CD14-positive monocyte (primary cell): Measurements from ENCODE around the gene MECP2. TPM values are rescaled to one million over a fixed set of nuclear protein-coding genes. Genes with fewer than 3 reads are reported as not detected.
A peak's percentile ranks its signal among the peaks of the same experiment; 100 is the strongest.

Experiments
- DNase-seq, 3 donors: peaks; one replicate each; pipeline ENCODE4 v3.0.0-alpha.2; 2011 to 2022
- H2AFZ ChIP-seq: 2 replicates; pipeline ENCODE4 v1.6.0; 2012; ENCODE audit warnings: mild to moderate bottlenecking, low read depth, low read length, inconsistent platforms; ENCODE audit not compliant: insufficient read depth, poor library complexity, severe bottlenecking
- H3K27ac ChIP-seq, 2 donors: 1 replicate in 1 of 2; 2 replicates in 1 of 2; pipeline ENCODE4 v1.5.1; 2012 to 2013; ENCODE audit warnings: low read length in 2 of 2, control low read depth in 1 of 2, inconsistent platforms in 1 of 2, low read depth in 1 of 2, mild to moderate bottlenecking in 1 of 2
- H3K27me3 ChIP-seq, 2 donors: one replicate each; pipeline versions ENCODE4 v1.6.0 to v1.6.1; 2011 to 2013; ENCODE audit warnings: low read length in 2 of 2; ENCODE audit not compliant: control insufficient read depth in 2 of 2, insufficient read depth in 2 of 2
- H3K36me3 ChIP-seq, 2 donors: replicated peaks in 1 of 2; 1 replicate in 1 of 2; 2 replicates in 1 of 2; pipeline versions ENCODE4 v1.5.1 to v1.6.1; 2012 to 2013; ENCODE audit warnings: low read length in 2 of 2, control low read depth in 1 of 2, inconsistent platforms in 1 of 2, mild to moderate bottlenecking in 1 of 2; ENCODE audit not compliant: insufficient read depth in 2 of 2, control insufficient read depth in 1 of 2
- H3K4me1 ChIP-seq, 2 donors: 1 replicate in 1 of 2; 2 replicates in 1 of 2; pipeline versions ENCODE4 v1.5.1 to v1.6.1; 2012 to 2013; ENCODE audit warnings: low read length in 2 of 2, control low read depth in 1 of 2, inconsistent platforms in 1 of 2, mild to moderate bottlenecking in 1 of 2, moderate library complexity in 1 of 2; ENCODE audit not compliant: insufficient read depth in 2 of 2, control insufficient read depth in 1 of 2
- H3K4me2 ChIP-seq: replicated peaks from 2 replicates; pipeline ENCODE3; 2012; ENCODE audit warnings: low read length, moderate library complexity, mild to moderate bottlenecking; ENCODE audit not compliant: poor library complexity, severe bottlenecking; ENCODE audit errors: extremely low read depth
- H3K4me3 ChIP-seq, 3 experiments: fragments of 200-600 bp in 1 of 3; sonication (generic) in 1 of 3; replicated peaks in 1 of 3; 1 replicate in 2 of 3; 2 replicates in 1 of 3; pipeline ENCODE4 v1.5.1; 2011 to 2013; ENCODE audit warnings: low read length in 3 of 3, mild to moderate bottlenecking in 3 of 3, control low read depth in 2 of 3, low read depth in 2 of 3, inconsistent platforms in 1 of 3, moderate library complexity in 1 of 3
- H3K79me2 ChIP-seq: 2 replicates; pipeline ENCODE4 v1.6.0; 2012; ENCODE audit warnings: mild to moderate bottlenecking, control low read depth, inconsistent platforms, low read length, moderate library complexity; ENCODE audit not compliant: insufficient read depth
- H3K9ac ChIP-seq: 2 replicates; pipeline ENCODE4 v1.6.0; 2017; ENCODE audit warnings: low read length, mild to moderate bottlenecking; ENCODE audit not compliant: insufficient read depth, poor library complexity, severe bottlenecking
- H3K9me3 ChIP-seq, 2 donors: replicated peaks in 1 of 2; 1 replicate in 1 of 2; 2 replicates in 1 of 2; pipeline versions ENCODE4 v1.5.1 to v1.6.1; 2012 to 2013; ENCODE audit warnings: low read length in 2 of 2, control low read depth in 1 of 2; ENCODE audit not compliant: control insufficient read depth in 1 of 2, insufficient read depth in 1 of 2
- H4K20me1 ChIP-seq: 2 replicates; pipeline ENCODE4 v1.6.0; 2012; ENCODE audit warnings: mild to moderate bottlenecking, low read length, control low read depth, moderate library complexity; ENCODE audit not compliant: insufficient read depth
- H3K27ac Mint-ChIP-seq, 7 donors: one replicate each; pipeline ENCODE4 v1.8.0; 2020; ENCODE audit warnings: mild to moderate bottlenecking in 7 of 7, mixed read lengths in 7 of 7, moderate library complexity in 6 of 7, inconsistent platforms in 2 of 7
- H3K27me3 Mint-ChIP-seq, 3 donors: one replicate each; pipeline ENCODE4 v1.8.0; 2021 to 2022; ENCODE audit warnings: low read depth in 3 of 3, mild to moderate bottlenecking in 3 of 3, mixed read lengths in 3 of 3, moderate library complexity in 3 of 3, inconsistent platforms in 1 of 3
- H3K36me3 Mint-ChIP-seq, 2 donors: one replicate each; pipeline ENCODE4 v1.8.0; 2020; ENCODE audit warnings: mixed read lengths in 2 of 2, inconsistent platforms in 1 of 2, mild to moderate bottlenecking in 1 of 2
- H3K4me1 Mint-ChIP-seq: one replicate; pipeline ENCODE4 v1.8.0; 2020; ENCODE audit warnings: mild to moderate bottlenecking, mixed read lengths
- H3K4me3 Mint-ChIP-seq, 2 donors: one replicate each; pipeline ENCODE4 v1.8.0; 2020; ENCODE audit warnings: mild to moderate bottlenecking in 2 of 2, mixed read lengths in 2 of 2, moderate library complexity in 1 of 2
- H3K9me3 Mint-ChIP-seq, 7 donors: one replicate each; pipeline ENCODE4 v1.8.0; 2020 to 2022; ENCODE audit warnings: mixed read lengths in 7 of 7, mild to moderate bottlenecking in 6 of 7, moderate library complexity in 6 of 7, inconsistent platforms in 2 of 7
- CTCF ChIP-seq: fragments of 200-600 bp; IDR thresholded peaks from one replicate; pipeline ENCODE4 v1.8.0; 2022; ENCODE audit warnings: antibody characterized with exemption, mild to moderate bottlenecking
- WGBS: methylation state at CpG from one replicate; pipeline ENCODE4 v1.1.5; 2013; ENCODE audit warnings: missing lambda C conversion rate; ENCODE audit not compliant: insufficient coverage; 5-methylcytosine and 5-hydroxymethylcytosine counted together
- intact Hi-C, 2 donors: fragments of 100-400 bp; cut with micrococcal nuclease; formaldehyde crosslinking; loops; one replicate each; pipeline versions ENCODE4 v1.15.0 to v1.15.1; 2023
- polyA plus RNA-seq, 3 donors: library from polyadenylated mRNA; depleted of rRNA in 1 of 3; unstranded in 2 of 3; stranded (reverse) in 1 of 3; fragments of 300-500 nt in 2 of 3; fragments of >200 nt in 1 of 3; fragmentation: Illumina TruSeq in 2 of 3; gene quantifications; 1 replicate in 2 of 3; 2 replicates in 1 of 3; pipeline ENCODE4 v1.2.3, GENCODE V29; 2012 to 2021

MECP2 gene
- polyA plus RNA-seq, 3 donors, result 5.2 to 21.2 (median 9.6) TPM

GRCh38 chrX:154030715-154031305 lies 66.7 kb downstream of the MECP2 start:
- H3K36me3 Mint-ChIP-seq, result peaks cover 52 to 73% of the 10 kb centered on the region in 2 donors
- no peaks in the 10 kb centered on the region for H3K4me1 Mint-ChIP-seq
- no peak for TF ChIP-seq CTCF
- no peak for DNase-seq
- Histone ChIP-seq H3K9me3 (peaks cover 0 to 6% of the 10 kb centered on the region in 2 donors), H3K36me3 (peaks cover 41 to 86% of the 10 kb centered on the region in 2 donors), H4K20me1 (peaks cover 51% of the 10 kb centered on the region), H3K4me2 (no peak overlapping the region), H3K79me2 (peaks cover 24% of the 10 kb centered on the region), H3K4me3 (no peak overlapping the region), H3K4me1 (no peaks in the 10 kb centered on the region), H2AFZ (no peak overlapping the region), H3K9ac (no peak overlapping the region), H3K27me3 (no peaks in the 10 kb centered on the region), H3K27ac (no peak overlapping the region)
- intact Hi-C loops, result no loop called here
- H3K27ac Mint-ChIP-seq, result peak overlapping the region in 1 of 7 donors; percentile 37
- peaks cover 0 to 50% (median 0%) of the 10 kb centered on the region in 3 donors for H3K27me3 Mint-ChIP-seq
- peaks cover 0 to 8% (median 0%) of the 10 kb centered on the region in 7 donors for H3K9me3 Mint-ChIP-seq
- no peak overlapping the region for H3K4me3 Mint-ChIP-seq
- WGBS, result 92% methylated on average over 13 of the region's 29 CpGs

- Histone ChIP-seq H3K4me1 (no peaks in the 10 kb centered on the region), H3K79me2 (peaks cover 22% of the 10 kb centered on the region), H3K4me2 (no peak overlapping the region), H3K4me3 (no peak overlapping the region), H3K36me3 (peaks cover 41 to 84% of the 10 kb centered on the region in 2 donors), H3K9me3 (peaks cover 0 to 6% of the 10 kb centered on the region in 2 donors), H4K20me1 (peaks cover 53% of the 10 kb centered on the region), H3K9ac (no peak overlapping the region), H2AFZ (no peak overlapping the region), H3K27me3 (no peaks in the 10 kb centered on the region), H3K27ac (no peak overlapping the region)
- Mint-ChIP-seq H3K27ac (peak overlapping the region in 1 of 7 donors; percentile 62), H3K36me3 (peaks cover 52 to 69% of the 10 kb centered on the region in 2 donors), H3K9me3 (peaks cover 0 to 8% (median 0%) of the 10 kb centered on the region in 7 donors), H3K27me3 (peaks cover 0 to 56% (median 0%) of the 10 kb centered on the region in 3 donors), H3K4me3 (no peak overlapping the region), H3K4me1 (no peaks in the 10 kb centered on the region)
- 100% methylated on average over 7 of the region's 20 CpGs for WGBS
- no peak for TF ChIP-seq CTCF
- intact Hi-C loops, result no loop called here
- DNase-seq, result no peak
Measured at GRCh38 chrX:154030266-154030665, 67.3 kb downstream of the MECP2 start.
